Uterus (tissue), 2 donors: ENCODE results near the gene KRTAP5-8.
"Not testable (repeated sequence)": the region's sequence is repeated elsewhere in the genome, so short reads cannot be mapped to it uniquely, and the experiment has no call there.

Source experiments
- POLR2A ChIP-seq, 2 donors: fragments of 450-650 bp; IDR thresholded peaks; one replicate each; pipeline ENCODE4 v1.6.1; 2016; ENCODE audit warnings: antibody characterized with exemption in 2 of 2, mild to moderate bottlenecking in 1 of 2, moderate library complexity in 1 of 2
- TF ChIP-seq, protein P1 (sequence below), 4 experiments: fragments of 200-600 bp in 2 of 4; fragments of 450-650 bp in 2 of 4; sonication (generic) in 2 of 4; IDR thresholded peaks; one replicate each; pipeline ENCODE4 v1.5.1; 2016 to 2019; ENCODE audit warnings: antibody characterized with exemption in 4 of 4, mild to moderate bottlenecking in 2 of 4, moderate library complexity in 1 of 4

DNA sequence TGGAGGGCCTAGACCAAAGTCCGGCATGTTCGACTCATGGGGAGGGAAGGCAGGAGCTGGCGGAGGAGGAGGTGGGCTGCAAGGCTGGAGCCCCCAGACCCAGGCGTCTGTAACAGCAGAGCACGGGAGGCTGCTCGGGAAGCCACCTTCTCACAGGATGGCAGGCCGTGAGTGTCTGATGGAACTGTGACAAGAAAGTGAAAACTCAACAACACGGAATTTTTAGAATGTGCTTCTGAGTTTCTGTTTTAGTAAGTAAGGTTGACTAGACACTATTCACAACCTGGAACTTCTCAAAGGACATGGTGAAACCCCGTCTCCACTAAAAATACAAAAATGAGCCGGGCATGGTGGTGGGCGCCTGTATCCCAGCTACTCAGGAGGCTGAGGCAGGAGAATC is 2.1 kb downstream of the KRTAP5-8 start:
- TF ChIP-seq, protein P1, sequence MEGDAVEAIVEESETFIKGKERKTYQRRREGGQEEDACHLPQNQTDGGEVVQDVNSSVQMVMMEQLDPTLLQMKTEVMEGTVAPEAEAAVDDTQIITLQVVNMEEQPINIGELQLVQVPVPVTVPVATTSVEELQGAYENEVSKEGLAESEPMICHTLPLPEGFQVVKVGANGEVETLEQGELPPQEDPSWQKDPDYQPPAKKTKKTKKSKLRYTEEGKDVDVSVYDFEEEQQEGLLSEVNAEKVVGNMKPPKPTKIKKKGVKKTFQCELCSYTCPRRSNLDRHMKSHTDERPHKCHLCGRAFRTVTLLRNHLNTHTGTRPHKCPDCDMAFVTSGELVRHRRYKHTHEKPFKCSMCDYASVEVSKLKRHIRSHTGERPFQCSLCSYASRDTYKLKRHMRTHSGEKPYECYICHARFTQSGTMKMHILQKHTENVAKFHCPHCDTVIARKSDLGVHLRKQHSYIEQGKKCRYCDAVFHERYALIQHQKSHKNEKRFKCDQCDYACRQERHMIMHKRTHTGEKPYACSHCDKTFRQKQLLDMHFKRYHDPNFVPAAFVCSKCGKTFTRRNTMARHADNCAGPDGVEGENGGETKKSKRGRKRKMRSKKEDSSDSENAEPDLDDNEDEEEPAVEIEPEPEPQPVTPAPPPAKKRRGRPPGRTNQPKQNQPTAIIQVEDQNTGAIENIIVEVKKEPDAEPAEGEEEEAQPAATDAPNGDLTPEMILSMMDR (IDR thresholded peaks at IDR 0.05): not testable (repeated sequence)
- not testable (repeated sequence) for TF ChIP-seq POLR2A (IDR thresholded peaks at IDR 0.05)
